Epidermal melanocyte (primary cell): ENCODE data around the gene PEX19.

Experiments
- DNase-seq: peaks from one replicate; pipeline ENCODE4 v3.0.0; 2011; ENCODE audit warnings: low spot score; ENCODE audit not compliant: insufficient read length

PEX19 gene

GRCh38 chr1:160239582-160240299 lies 45.2 kb downstream of the PEX19 start:
- DNase-seq: no peak

- no peak for DNase-seq
Observed at GRCh38 chr1:160238408-160238807, 46.5 kb downstream of the PEX19 start.

DNA sequence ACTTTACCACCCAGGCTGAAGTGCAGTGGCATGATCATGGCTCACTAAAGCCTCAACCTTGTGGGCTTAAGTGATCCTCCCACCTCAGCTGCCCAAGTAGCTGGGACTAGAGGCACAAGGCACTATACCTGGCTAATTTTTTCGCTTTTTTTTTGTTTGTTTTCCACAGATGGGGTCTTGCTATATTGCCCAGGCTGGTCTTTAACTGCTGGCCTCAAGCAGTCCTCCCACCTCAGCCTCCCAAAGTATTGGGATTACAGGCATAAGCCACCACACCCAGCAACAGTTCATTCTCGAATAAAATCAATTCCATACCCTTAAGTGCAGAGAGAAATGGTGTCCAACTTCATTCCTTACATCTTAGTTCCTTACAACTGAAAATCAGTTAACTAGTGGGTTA lies 47.4 kb downstream of the PEX19 start:
- DNase-seq: no peak

GRCh38 chr1:160236806-160237205 lies 48.1 kb downstream of the PEX19 start:
- DNase-seq: no peak

- DNase-seq: no peak
Observed at GRCh38 chr1:160232911-160233310, 52.0 kb downstream of the PEX19 start.

- no peak for DNase-seq
Observed at GRCh38 chr1:160228431-160228830, 56.5 kb downstream of the PEX19 start.

DNA sequence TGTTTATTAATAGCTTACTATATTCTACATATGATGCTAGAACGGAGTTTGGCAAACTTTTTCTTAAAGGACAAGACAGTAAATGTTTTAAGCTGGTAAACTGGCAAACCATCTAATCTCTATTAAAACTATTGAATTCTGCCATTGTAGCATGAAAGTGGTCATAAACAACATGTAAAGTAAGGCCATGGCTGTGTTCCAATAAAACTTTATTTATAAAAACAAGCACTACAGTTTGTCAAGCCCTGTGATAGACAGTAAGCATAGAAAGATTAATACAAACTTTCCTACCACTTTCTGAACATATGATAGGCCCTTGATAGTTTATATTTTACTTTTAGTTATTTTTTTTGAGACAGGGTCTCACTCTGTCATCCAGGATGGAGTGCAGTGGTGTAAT lies 57.4 kb downstream of the PEX19 start:
- DNase-seq: no peak

- no peak for DNase-seq
Observed at GRCh38 chr1:160227034-160227433, 57.9 kb downstream of the PEX19 start.
